Cardiac muscle cell (in vitro differentiated cells and primary cell): ENCODE results near the gene MYO3B. TPM values are rescaled to one million over a fixed set of nuclear protein-coding genes. Genes with fewer than 3 reads are reported as not detected.

Source experiments
- DNase-seq, 2 donors: peaks; one replicate each; pipeline versions ENCODE4 v3.0.0 to v3.0.0-alpha.2; 2010 to 2017; ENCODE audit warnings: low read depth in 1 of 2, low spot score in 1 of 2
- H3K27ac ChIP-seq: fragments of 200-600 bp; sonication (generic); 2 replicates; pipeline ENCODE4 v1.5.1; 2016
- H3K27me3 ChIP-seq: fragments of 200-600 bp; sonication (generic); 2 replicates; pipeline ENCODE4 v1.6.0; 2016; ENCODE audit warnings: control low read depth
- H3K36me3 ChIP-seq: fragments of 200-600 bp; sonication (generic); 2 replicates; pipeline ENCODE4 v1.5.1; 2016; ENCODE audit warnings: control low read depth
- H3K4me1 ChIP-seq: fragments of 200-600 bp; sonication (generic); 2 replicates; pipeline ENCODE4 v1.8.1; 2017; ENCODE audit warnings: low read depth, mild to moderate bottlenecking, mixed run types
- H3K4me3 ChIP-seq: fragments of 200-600 bp; sonication (generic); 2 replicates; pipeline ENCODE4 v1.5.1; 2016; ENCODE audit warnings: mild to moderate bottlenecking
- H3K9me3 ChIP-seq: fragments of 200-600 bp; sonication (generic); 2 replicates; pipeline ENCODE4 v1.5.1; 2017; ENCODE audit warnings: low read depth, mild to moderate bottlenecking, control low read depth
- polyA plus RNA-seq: library from polyadenylated mRNA; unstranded; fragments of >200 nt; fragmentation: Nextera tagmentation; extraction: Ambion mirVana; gene quantifications from 2 replicates; pipeline ENCODE4 v1.2.1, GENCODE V29; 2016
- total RNA-seq: library from RNA; depleted of rRNA; stranded (reverse); fragments of >200 nt; gene quantifications from 2 replicates; pipeline ENCODE4 v1.2.3, GENCODE V29; 2016
- TF ChIP-seq, protein P1 (sequence below): IDR thresholded peaks from 2 replicates; pipeline ENCODE4 v1.5.1; 2012; ENCODE audit warnings: low read depth, mild to moderate bottlenecking, low read length

Gene MYO3B
- total and polyA plus RNA-seq, 2 experiments from 2014 or later, result not detected

DNA sequence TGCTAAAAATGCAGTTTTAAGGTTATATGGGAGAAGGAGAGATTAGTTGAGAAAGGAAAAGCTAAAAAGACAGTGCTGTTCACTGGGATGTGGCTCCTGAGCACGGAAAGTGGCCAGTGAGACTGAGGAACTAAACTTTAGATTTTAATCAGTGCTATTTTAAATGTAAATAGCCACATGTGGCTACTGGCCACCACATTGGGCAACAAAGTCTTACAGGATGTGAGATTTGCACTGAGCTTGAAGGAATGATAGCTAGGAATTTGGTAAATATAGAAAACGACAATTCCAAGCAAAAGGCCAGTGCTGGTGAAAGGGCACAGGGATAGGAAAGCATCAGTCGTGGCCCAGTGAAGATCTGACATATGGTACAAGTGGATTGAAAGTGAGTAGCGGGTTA lies 523.1 kb downstream of the MYO3B start:
- H3K4me3 ChIP-seq, result no peak overlapping the region
- TF ChIP-seq, protein P1, sequence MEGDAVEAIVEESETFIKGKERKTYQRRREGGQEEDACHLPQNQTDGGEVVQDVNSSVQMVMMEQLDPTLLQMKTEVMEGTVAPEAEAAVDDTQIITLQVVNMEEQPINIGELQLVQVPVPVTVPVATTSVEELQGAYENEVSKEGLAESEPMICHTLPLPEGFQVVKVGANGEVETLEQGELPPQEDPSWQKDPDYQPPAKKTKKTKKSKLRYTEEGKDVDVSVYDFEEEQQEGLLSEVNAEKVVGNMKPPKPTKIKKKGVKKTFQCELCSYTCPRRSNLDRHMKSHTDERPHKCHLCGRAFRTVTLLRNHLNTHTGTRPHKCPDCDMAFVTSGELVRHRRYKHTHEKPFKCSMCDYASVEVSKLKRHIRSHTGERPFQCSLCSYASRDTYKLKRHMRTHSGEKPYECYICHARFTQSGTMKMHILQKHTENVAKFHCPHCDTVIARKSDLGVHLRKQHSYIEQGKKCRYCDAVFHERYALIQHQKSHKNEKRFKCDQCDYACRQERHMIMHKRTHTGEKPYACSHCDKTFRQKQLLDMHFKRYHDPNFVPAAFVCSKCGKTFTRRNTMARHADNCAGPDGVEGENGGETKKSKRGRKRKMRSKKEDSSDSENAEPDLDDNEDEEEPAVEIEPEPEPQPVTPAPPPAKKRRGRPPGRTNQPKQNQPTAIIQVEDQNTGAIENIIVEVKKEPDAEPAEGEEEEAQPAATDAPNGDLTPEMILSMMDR, result no peak
- H3K27me3 ChIP-seq, result peaks cover 7% of the 10 kb centered on the region
- H3K4me1 ChIP-seq, result peaks cover 12% of the 10 kb centered on the region
- no peaks in the 10 kb centered on the region for H3K36me3 ChIP-seq
- no peaks in the 10 kb centered on the region for H3K9me3 ChIP-seq
- no peak for DNase-seq
- H3K27ac ChIP-seq, result no peak overlapping the region

DNA sequence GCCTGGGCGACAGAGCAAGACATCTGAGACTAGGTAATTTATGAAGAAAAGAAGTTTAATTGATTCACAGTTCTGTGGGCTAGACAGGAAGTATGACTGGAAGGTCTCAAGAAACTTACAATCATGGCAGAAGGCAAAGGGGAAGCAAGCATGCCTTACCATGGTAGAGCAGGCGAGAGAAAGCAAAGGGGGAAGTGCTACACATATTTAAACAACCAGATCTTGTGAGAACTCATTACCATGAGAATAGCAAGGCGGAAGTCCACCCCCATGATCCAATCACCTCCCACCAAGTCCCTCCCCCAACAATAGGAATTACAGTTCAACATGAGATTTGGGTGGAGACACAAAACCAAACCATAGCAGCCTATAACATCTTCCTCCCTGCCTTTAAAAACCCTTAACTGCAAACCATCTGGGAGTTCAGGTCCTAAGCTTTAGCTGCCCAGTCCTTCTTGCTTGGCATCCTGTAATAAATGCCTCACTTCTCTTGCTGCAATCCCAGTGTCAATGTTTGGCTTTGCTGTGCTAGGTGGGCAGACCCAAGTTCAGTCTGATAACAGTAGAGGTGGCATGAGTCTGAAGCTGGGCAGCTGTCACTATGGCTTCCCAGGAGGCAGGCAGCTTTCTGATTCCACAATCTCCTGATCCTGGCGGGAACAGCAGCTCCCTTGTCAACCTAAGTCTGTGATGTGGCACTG lies 526.0 kb downstream of the MYO3B start:
- no peak overlapping the region for H3K4me3 ChIP-seq
- H3K27ac ChIP-seq, result no peak overlapping the region
- H3K9me3 ChIP-seq, result no peaks in the 10 kb centered on the region
- TF ChIP-seq, protein P1, result no peak
- no peak for DNase-seq
- H3K27me3 ChIP-seq, result peaks cover 21% of the 10 kb centered on the region
- no peaks in the 10 kb centered on the region for H3K4me1 ChIP-seq
- no peaks in the 10 kb centered on the region for H3K36me3 ChIP-seq
